Measurements from ENCODE around the gene RFPL3. TPM values are rescaled to one million over a fixed set of nuclear protein-coding genes. Genes with fewer than 3 reads are reported as not detected.
"Not testable (repeated sequence)": the region's sequence is repeated elsewhere in the genome, so short reads cannot be mapped to it uniquely, and the experiment has no call there.

RFPL3 gene
- total RNA-seq, 1 donor from 2014 or later, result not detected

DNA sequence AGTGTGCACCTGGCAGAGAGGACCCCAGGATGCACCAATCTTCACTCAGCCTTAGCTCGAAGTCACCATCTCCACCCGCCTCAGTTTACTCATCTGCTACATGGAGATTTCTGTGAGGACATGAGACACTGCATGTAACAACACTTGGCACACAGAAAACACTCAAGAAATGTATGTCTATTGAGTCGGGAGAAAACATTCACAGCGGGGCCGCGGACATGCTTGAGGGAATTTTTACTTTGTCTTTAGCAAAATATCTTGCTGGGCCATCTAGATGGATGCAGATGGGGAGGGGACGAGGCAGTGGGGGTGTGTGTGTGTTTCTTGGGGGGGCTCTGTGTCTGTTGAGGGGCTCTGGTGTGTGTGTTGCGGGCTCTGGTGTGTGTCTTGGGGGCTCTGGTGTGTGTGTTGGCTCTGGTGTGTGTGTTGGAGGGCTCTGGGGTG, 28.4 kb upstream of the RFPL3 start:
- no peak for DNase-seq (ENCODE audit: low read depth, low spot score)

DNA sequence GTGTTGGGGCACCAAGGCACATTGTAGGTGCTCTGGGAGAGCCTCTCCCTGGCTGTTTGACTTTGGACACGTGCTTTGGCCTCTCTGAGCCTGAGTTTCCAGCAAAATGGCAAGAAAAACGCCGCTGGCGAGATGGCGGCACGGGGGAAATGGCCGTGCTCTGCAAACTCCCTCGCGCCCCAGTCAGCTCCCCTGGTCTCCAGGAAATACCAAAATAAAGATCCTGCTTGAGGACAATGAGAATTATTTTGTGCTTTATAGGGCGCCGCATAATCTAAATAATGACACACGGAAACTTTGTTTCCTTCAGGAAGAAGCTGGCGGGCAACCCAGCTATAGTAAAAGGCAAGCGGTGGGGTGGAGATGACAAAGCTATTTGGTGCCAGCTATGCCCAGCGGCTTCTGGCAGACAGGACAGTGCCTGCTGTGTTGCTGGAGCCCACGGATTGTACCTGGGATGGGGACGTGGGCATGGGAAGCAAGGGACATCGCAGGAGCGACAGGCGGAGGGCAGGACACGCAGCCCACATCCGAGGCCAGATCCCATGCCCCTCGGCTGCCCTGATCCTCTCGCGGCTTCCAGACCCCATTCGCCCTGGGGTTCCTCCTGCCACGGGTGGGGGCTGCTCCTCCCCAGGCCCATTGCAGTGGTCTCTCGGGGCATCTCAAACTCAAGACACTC, 26.3 kb upstream of the RFPL3 start:
- peak; percentile 67 for DNase-seq (ENCODE audit: low read depth, low spot score)

DNA sequence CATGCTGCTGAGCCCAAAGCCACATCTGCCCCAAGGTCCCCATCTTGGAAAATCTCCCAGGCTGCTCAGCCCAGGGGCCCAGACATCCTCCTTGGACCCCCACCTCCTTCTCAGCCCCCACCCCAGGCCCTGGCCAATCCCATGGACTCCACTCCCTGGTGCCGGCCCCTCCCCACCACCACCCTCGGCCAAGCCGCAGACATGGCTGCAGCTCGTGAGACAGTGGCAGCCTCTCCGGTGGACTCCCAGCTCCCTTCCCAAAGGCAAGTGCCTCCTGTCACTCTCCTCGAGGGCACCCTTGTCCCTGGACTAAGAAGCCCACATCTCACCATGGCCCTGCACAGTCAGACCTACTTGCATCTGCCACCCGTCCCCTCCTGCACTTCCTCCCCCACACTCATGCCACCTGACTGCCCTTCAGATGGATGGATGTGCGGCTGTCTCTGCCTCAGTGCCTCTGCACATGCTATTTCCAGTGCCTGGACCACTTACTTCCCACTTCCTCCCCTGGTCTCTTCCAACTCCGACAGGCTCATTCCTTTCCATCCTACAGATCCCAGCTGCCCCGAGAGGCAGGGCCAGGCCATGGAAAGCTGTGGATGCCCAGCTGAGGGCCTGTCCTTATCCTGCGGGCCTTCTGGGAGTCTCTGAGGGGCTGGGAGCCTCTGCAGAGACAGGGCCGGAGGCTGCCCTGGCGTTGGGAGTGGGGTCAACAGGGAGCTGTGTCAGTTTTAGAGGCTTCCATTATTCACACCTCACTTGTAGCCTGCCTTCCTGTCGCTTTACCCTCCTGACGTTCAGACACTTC, 25.5 kb upstream of the RFPL3 start:
- DNase-seq (ENCODE audit: low read depth, low spot score), result no peak

DNA sequence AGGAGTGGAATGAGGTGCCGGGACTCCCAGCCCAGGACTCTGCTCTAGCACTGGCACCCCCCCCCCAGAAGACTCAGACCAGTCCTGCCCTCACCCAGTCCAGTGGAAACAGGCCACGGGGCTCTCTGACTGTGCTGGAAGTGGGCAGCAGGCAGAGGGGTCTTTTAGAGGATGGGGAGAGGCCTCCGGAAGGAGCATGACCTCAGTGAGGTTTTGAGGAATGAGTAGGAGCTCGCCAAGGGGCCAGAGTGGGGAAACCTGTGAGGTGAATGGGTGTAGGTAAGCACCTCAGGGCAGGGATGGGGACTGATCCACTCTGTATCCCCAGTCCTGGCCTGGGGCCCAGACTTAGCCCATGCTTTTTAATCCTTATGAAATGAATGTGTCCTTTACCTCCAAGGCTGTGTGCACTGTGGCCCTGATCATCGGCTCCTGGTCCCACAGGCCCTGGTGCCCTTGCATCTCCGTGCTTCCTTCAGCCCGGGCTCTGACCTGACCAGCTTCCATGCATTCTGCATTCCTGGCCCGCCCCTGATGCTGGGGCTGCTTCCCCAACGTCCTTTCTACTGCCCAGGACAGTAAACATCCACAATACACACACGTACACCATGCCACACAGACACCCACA, 24.4 kb upstream of the RFPL3 start:
- DNase-seq (ENCODE audit: low read depth, low spot score), result no peak

DNA sequence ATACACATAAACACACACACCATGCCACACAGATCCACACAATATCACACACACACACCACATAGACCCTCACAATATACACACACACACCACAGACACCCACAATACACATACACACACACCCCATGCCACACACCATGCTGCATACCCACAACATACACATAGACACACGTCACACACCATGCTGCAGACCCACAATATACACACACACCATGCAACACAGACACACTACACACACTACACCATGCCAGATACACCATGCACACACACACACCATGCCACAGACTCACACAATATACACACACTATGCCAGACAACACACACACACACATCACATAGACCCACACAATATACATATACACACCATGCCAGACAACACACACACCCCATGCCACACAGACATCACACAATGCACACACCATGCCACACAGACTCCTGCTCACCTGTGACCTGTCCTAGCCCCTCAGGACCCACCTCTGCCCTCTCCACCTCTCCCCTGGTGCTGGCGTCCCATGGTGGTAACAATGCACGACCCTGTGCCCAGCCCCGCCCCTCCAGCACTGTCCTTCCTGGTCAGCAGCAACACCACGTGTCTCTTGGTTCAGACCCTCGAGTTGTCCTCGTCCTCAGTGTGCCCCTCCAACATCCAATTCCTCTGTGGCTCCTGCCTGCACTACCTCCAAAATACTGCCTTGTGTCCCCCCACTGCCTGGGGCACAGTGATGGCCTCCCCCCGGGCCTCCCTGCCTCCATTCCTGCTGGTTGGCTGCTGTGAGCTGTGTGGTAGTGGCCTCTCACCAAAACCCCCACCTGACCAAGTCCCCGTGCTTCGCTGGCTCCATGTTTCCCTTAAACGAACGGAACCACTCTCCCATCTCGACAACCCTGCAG, 23.7 kb upstream of the RFPL3 start:
- no peak for DNase-seq (ENCODE audit: low read depth, low spot score)

DNA sequence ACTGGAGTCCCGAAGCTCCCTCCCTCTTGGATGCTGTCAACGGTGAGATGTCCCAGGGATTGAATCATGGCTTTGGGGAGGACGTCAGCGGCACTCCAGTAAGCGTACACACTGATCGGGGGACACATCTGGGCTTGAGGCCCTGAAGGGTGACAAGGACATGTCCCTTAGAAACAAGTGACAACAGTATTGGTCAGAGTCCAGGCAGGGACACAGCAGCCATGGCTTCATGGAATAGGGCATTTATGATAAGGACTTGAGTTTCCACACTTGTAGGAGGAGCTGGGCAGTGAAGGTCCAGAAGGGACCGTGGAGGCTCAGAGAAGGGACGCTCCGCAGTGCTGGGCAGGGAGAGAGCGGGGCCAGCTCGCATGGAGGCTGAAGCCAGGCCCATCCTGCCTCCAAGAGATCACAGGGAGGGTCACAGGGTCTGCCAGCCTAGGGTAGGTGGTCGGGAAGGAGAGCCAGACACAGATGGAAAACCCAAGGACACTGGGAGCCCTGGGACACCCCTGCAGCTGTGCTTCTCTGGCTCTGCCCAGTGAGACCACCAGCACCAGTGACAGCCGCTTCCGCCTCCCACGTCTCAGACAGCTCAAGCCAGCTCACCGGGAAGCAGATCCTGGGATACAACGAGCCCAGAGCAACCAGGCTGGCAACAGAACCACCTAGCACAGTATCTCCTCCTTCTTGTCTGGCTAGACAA, 22.9 kb upstream of the RFPL3 start:
- DNase-seq (ENCODE audit: low read depth, low spot score), result no peak

DNA sequence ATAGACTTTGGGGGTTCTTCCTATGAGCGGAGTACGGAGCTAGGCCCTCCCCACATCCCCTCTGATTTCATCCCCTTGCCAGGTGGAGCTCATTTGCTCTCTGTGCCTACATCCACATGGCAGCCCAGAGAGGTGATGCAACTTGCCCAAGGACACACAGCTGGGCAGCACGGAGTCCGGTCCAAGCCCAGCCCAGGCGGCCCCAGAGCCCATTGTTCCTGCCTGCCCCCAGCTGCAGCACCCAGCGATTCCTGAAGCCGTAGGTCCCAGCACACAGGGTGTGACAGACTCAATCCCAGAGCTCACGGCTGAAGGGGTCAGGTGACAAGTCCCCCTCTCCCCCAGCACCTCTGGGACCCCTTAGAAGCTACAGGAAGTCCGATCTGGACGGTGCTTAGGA, 22.2 kb upstream of the RFPL3 start:
- no peak for DNase-seq (ENCODE audit: low read depth, low spot score)

DNA sequence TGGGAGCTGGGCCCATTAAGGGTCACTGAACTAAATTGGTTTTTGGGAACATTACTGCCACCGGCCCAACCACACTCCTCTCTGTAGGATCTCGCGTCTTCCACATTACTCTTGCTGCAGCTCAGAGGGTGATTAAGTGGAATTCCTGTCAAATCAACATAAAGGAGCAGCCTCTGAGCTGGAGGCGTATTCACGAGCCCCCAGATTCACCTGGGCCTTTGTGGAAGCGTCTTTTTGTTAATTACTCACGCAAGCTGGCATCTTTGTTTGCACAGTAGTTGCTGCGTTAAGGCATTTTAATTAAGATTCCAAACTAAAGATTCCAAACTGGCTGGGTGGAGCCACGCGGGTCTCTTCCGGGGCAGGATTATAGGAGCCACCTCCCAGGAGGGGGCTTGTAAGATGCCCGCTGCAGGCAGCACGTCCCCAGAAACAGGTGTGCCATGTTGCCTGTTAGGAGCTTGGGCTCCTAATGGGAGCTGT, 21.5 kb upstream of the RFPL3 start:
- no peak for DNase-seq (ENCODE audit: low read depth, low spot score)

DNA sequence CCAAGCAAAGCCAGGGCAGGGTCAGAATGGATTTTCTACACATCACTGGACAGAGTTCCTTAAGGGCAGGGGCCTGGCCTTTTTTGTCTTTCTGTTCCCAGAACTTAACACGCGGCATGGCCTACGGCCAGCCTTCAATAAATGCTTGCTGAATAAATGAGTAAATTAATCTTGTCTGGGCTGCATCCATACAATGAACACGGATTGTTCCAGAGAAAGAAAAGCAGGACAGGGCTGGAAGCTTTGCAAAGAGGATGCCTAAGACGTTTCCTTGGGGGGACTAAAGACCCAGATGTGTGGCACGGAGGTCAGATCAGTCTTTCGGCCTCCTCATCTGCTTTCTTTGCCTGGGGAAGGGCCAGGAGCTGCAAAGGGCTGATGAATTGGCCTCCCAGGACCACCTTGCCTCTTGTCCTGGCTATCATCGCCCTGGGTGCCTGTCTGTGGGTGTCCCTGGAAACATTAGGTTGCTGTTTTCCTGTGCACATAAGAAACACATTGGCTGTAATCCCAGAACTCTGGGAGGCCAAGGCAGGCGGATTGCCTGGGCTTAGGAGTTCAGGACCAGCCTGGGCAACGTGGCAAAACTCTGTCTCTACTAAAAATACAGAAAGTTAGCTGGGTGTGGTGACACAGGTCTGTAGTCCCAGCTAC, 20.8 kb upstream of the RFPL3 start:
- DNase-seq (ENCODE audit: low read depth, low spot score), result no peak

DNA sequence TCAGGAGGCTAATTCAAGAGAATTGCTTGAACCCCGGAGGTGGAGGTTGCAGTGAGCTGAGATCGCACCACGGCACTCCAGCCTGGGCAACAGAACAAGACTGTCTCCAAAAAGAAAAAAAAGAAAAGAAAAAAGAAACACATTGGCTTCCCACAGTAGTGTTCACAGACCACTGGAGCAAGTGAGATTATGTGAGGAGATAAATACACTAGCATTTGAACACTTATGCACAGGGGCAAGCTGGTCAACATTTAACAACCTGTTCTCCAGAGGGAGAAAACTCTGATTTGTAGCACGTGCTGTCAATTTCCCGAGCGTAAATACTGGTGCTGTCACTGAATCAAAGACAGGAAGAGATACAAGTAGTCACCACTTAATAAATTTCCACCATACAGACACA, 20.2 kb upstream of the RFPL3 start:
- DNase-seq (ENCODE audit: low read depth, low spot score), result not testable (repeated sequence)

DNA sequence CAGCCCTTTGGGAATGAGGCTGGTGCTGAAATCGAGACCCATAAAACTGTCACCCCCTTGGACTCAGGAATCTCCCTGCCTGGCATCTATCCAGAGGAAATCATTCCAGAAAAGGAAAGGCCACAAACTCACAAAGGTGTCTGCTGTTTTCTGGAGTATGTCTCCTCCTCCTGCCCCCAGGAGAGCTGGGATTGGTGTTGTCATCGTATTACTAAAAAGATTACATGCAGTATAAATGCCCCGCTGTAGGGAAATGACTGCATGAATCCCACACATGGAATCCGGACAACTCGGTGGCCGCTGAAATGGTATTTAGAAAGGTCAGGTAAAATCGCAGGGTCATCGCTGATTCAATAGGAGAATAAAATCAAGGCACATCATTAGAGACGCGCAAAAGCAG, 18.9 kb upstream of the RFPL3 start:
- DNase-seq (ENCODE audit: low read depth, low spot score), result no peak

DNA sequence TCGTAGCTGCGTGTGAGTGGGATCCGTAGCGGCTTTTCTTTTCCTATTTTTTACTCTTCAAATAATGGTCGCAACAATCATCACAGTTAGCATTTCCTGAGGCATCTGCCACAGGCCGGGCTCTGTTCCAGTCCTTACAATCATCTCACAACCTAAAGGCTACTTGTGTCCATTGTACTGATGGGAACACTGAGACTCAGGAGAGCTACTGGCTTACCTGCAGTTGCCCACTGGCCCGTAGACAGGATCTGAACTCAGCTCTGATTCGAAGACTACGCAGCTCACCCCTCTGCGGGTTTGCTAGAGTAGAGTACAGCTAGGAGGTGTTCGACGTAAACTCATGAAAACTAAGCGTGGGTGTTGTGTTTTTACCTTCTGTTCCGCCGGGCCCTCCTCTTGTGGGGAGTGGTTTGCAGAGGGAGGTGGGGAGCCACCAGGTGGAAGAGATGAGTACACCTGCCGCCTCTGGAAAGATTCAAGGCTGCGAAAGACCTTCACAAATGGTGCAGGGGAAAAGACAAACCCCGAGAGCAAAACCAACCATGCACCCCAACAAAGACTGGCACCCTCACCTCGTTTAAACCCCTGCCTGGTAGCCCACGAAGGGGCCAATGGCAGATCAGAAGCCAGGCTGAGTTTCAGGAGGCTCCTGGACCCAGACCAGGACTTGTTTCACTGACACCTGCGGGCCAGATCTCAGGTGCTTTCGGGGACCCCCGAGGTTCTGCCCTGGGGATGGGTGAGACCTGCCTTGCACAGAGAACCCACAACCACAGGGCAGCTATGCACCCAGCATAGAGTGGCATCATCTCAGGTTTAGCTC, 18.3 kb upstream of the RFPL3 start:
- DNase-seq (ENCODE audit: low read depth, low spot score), result no peak

DNA sequence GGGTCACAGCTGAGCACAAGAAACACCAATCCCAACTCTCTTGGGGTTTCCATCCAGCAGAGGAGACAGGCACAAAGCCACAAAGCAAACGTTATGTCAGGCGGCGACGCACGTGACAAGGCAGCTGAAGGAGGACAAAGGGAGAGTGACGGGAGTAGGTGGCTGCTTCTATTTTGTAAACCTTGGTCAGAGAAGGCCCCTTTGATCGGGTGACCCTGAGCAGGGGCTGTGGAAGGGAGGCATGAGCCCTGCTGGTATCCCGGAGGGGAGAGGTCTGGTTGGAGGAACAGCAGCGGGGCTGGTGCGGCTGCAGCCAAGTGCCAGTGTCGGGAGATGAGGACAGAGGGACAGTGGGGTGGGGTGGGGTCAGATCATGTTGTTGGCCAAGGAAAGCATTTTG, 17.3 kb upstream of the RFPL3 start:
- DNase-seq (ENCODE audit: low read depth, low spot score), result no peak

DNA sequence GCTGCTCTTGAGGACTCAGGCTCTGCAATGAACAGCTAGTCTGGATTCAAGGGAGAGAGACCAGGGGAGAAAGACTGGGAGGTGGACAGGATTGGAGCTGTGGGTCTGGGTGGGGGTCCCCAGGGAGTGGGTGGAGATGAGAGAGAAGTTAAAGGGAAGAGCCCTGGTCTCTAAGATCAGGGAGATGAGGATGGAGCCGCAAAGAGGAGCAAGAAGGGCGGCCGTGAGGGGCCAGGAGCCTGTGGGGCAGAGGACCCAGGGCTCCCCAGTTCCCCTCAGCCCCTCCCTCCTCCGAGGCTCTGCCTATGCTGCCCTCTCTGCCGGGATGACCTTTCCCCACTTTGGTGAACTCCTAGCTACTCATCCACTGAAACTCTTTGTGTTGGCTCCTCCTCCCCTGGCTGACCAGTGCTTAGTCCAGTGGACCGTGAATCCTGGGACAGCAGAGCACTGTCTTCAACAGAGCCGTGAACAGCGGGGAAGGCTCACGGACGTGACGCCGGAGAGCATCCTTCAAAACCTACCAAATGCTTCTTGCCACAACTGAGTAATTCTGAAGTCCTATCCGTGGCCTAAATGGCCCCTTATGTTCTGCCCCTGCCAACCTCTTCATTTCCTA, 16.4 kb upstream of the RFPL3 start:
- no peak for DNase-seq (ENCODE audit: low read depth, low spot score)

DNA sequence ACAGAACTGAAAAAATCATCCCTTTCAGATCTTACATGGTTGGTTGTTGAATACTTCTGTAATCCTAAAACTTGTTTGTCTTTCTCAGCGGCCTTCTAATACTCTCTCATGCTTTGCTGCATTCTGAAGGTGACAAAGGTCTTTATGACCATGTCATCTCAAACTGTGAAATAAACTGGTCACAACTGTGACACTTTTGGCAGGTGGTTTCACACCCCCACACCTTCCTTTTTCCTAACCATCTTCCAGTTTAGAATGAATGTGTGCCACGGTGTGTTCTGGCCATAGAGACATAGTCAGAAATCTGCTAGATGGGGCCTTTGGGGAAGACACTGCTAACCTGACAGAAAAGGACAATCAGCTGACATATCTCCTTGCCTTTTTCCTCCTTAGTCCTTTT, 14.7 kb upstream of the RFPL3 start:
- DNase-seq (ENCODE audit: low read depth, low spot score), result no peak

DNA sequence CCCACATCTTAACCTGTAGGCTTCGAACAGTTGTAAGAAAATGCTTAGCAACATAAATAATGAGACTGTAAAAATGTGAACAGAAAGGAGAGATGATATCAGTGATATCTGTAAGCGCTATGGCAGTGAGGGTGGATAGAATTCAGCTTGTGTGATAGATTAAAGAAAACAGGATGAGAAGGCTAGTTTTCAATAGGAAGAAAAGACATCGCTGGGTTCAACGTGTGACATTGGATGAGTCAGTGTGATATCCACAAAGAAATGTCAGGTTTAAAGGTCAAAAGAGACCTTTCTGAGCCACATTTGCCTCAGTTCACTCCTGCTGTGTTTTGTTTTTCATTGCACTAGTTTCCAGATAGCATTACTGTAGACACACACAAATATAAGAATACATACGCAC, 13.7 kb upstream of the RFPL3 start:
- DNase-seq (ENCODE audit: low read depth, low spot score), result no peak

DNA sequence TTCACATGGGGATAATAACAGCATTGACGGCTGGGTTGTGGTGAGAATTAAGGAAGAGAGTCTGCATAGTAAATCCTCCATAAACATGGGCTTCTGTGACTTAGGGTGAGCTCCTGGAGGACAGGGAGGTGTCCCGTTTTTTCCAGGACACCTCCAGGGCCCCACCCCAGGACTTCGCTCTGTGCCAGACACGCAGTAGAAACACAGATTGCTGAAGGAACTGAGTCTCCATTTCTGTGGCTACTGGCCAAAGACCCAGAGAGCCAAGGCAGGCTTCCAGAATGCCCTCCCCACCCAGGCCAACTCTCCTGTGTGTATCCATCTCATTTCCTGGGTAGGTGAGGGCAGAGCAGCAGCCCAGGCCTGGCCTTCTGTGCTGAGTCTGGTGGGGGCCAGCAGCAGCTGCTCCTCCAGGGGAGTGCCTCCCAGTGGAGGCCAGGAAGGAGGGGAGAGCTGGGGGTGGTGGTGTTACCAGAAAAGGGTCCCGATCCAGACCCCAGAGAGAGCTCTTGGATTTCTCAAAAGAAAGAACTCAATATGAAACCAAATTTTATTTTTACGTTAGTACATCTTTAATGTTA, 9.5 kb upstream of the RFPL3 start:
- no peak for DNase-seq (ENCODE audit: low read depth, low spot score)

DNA sequence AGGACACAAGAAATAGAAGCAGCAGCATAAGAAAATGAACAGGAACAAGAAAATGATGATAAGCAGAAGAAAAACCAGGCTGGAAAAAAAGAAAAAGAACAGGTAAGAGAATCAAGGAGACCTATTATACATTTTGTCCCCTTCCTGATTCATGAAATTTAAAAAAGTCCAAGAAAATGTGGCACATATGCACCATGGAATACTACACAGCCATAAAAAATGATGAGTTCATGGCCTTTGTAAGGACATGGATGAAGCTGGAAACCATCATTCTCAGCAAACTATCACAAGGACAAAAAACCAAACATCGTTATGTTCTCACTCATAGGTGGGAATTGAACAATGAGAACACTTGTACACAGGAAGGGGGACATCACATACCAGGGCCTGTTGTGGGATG, 5.8 kb upstream of the RFPL3 start:
- not testable (repeated sequence) for DNase-seq (ENCODE audit: low read depth, low spot score)

DNA sequence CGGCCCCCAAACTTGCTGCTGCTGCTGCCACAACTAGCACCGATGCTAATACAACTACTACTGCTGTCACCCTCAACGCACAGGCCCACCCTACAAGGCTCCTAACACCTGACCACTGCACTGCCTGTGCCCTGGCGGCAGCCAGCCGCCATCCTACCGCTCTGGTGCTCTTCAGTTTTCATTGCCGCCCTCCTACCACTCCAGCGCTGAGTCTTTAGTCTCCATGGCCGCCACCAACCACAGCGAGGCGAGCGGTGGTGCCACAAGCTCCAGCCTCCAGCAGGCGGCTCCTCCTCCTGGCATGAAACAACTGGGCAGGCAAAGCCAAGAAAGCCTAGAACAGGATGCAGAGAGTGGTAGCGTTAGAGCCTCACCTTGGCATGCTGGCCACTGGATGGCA, 5.0 kb upstream of the RFPL3 start:
- DNase-seq (ENCODE audit: low read depth, low spot score), result no peak
